GM12875 (cell line): Measurements from ENCODE around the gene OBSCN.
"Not testable (repeated sequence)": the region's sequence is repeated elsewhere in the genome, so short reads cannot be mapped to it uniquely, and the experiment has no call there.

Experiments
- H3K4me3 ChIP-seq: one replicate; pipeline ENCODE4 v1.5.1; 2011; ENCODE audit warnings: low read depth, low read length, control low read depth
- TF ChIP-seq, protein P1 (sequence below): IDR thresholded peaks from 2 replicates; pipeline ENCODE4 v1.5.1; 2011; ENCODE audit warnings: low read depth, mild to moderate bottlenecking, control low read depth, inconsistent platforms, low read length, moderate library complexity, borderline replicate concordance; ENCODE audit not compliant: insufficient read depth

The OBSCN gene

DNA sequence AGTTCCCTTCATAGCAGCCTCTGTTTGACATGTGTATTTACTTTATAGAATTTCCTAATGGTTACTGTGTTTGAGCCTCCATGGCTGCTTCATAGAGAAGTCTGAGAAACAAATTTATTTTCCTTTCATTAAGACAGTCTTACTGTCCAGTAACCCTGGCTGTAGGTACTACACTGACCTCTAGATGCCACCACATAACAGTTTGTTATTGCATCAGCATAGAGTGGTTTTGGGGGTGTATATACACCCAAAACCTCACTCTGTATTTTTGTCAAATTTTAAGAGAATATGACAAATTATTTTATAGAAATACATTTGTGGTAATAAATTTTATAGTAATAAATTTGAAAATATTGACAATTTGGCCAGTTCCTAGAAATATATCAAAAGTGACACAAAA is 57.3 kb downstream of the OBSCN start:
- H3K4me3 ChIP-seq = no peak overlapping the region
- TF ChIP-seq, protein P1, sequence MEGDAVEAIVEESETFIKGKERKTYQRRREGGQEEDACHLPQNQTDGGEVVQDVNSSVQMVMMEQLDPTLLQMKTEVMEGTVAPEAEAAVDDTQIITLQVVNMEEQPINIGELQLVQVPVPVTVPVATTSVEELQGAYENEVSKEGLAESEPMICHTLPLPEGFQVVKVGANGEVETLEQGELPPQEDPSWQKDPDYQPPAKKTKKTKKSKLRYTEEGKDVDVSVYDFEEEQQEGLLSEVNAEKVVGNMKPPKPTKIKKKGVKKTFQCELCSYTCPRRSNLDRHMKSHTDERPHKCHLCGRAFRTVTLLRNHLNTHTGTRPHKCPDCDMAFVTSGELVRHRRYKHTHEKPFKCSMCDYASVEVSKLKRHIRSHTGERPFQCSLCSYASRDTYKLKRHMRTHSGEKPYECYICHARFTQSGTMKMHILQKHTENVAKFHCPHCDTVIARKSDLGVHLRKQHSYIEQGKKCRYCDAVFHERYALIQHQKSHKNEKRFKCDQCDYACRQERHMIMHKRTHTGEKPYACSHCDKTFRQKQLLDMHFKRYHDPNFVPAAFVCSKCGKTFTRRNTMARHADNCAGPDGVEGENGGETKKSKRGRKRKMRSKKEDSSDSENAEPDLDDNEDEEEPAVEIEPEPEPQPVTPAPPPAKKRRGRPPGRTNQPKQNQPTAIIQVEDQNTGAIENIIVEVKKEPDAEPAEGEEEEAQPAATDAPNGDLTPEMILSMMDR = no peak

DNA sequence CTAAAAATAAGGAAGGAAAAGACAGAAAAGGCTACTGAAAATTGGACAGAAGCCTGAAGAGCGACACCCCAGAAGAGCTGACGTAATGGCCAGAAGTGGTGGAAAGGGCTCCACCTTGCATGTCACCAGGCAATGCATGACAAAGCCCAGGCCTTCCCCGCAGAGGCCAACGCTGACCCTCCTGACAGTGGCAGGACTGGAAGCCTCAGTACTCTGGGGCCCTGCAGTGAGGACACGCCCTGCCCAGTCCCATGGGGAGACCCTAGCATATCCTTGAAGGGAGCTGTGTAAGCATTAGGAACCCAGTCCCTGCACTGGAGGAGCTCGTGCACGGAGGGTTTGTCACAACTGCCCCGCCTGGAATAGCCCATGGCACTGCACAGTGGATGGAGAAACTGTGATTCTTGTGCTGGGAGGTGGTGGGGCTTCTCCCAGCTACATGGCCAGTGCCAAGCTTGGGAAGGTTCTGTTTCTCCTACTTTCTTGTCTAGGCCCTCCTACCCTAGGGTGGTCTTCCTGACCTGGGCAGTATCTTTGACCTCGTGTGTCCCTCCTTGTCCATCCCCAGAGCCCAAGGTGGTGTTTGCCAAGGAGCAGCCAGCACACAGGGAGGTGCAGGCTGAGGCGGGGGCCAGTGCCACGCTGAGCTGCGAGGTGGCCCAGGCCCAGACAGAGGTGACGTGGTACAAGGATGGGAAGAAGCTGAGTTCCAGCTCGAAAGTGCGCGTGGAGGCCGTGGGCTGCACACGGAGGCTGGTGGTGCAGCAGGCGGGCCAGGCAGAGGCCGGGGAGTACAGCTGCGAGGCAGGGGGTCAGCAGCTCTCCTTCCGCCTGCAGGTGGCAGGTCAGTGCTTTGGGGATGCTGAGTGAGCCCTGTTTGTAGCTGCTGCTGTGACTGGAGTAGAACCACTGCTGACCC is 60.4 kb downstream of the OBSCN start:
- TF ChIP-seq, protein P1 = no peak
- no peak overlapping the region for H3K4me3 ChIP-seq

DNA sequence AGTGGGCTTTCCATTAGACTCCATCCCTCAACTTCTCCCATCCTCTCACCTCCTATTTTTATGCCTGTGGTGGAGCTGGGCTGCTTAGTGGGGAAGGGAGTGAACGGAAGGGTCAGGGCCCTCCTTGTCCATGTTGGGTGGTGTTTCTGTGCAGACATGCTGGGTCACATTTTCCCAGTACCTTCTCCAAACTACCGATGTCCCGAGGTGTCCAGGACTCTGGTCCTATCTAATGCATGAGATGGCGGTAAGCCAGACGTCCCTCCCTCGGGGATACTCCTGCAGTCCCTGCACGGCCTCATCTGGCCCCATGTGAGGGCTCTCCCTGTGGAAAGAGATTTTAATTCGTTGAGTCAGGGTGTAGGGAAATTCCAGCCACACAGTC is 61.0 kb downstream of the OBSCN start:
- TF ChIP-seq, protein P1 = no peak
- H3K4me3 ChIP-seq = no peak overlapping the region

DNA sequence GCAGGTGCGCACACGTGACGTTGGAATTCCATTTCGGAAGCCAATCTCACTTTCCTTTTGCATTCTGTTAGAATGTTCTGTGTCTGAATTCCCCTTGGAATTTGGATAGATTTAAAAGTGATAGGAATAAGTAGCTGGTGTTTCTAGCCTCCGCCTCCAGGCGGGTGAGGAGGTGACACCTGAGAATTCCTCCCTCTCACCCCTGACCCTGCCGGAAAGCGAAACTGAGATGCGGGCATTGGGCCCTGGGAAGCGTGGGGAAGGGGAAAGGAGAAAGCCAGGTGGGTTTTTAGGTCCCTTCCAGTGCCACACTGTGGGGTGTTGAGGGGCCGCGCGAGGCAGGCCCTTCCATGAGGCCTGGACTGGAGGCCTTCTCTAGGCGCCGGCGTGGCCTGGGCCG is 61.6 kb downstream of the OBSCN start:
- not testable (repeated sequence) for H3K4me3 ChIP-seq

DNA sequence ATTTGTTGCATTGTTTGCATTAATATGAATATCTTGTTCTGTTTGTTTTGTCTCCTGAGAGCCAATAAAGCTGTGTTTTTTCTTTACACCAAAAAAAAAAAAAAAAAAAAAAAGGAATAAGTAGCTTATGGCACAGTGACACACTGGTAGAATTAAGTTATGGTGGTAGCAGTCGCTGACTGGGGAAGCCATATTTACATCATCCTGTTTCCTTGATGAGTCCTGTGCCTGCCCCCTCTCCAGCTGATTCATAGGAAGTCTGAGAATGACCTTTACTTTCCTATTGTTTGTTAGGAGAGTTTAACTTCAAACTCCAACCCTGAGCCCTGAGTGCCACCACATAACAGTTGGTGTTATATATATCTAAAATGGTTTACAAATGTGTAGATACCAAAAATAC is 62.2 kb downstream of the OBSCN start:
- TF ChIP-seq, protein P1 = no peak
- no peak overlapping the region for H3K4me3 ChIP-seq

DNA sequence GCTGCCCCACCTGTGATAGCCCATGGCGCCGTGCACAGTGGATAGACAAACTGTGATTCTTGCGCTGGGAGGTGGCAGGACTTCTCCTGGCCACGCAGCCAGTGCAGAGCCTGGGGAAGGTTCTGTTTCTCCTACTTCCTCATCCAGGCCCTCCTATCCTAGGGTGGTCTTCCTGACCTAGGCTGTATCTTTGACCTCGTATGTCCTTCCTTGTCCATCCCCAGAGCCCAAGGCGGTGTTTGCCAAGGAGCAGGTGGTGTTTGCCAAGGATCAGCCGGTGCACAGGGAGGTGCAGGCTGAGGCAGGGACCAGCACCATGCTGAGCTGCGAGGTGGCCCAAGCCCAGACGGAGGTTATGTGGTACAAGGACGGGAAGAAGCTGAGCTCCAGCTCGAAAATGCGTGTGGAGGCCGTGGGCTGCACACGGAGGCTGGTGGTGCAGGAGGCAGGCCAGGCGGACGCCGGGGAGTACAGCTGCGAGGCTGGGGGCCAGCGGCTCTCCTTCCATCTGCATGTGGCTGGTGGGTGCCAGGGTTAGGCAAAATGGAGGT is 63.9 kb downstream of the OBSCN start:
- H3K4me3 ChIP-seq = no peak overlapping the region
- TF ChIP-seq, protein P1 = no peak

DNA sequence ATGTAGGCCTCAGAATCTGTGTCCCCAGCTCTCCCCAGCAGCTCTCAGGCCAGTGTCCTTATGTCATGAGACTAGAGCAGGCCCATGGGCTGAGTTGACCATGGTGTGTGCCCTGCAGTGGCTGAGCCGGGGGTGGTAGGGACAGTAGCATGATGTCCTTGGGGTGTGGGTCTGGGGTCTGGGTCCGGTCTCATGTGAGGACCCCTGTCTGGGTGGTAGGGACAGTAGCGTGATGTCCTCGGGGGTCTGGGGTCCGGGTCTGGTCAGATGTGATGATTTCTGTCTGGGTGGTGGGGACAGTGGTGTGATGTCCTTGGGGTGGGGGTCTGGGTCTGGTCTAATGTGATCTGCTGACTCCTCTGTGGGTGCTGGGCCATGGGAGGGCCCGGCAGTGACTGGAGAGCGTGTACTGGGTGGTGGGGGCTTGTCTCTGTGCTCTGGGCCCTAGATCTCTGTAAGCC is 64.5 kb downstream of the OBSCN start:
- H3K4me3 ChIP-seq = no peak overlapping the region
- TF ChIP-seq, protein P1 = no peak
